Right ventricle myocardium superior (tissue), 1 donor: Measurements from ENCODE around the gene COPZ2. TPM values are rescaled to one million over a fixed set of nuclear protein-coding genes. Genes with fewer than 3 reads are reported as not detected.
"Not testable (repeated sequence)": the region's sequence is repeated elsewhere in the genome, so short reads cannot be mapped to it uniquely, and the experiment has no call there.

Source experiments
- ATAC-seq: fragments of 200-7000 bp; cut with Tn5 transposase; one replicate; pipeline ENCODE4 v1.9.1; 2020; ENCODE audit warnings: mild to moderate bottlenecking; ENCODE audit not compliant: poor library complexity
- DNase-seq: peaks from one replicate; pipeline ENCODE4 v3.0.0-alpha.2; 2020
- intact Hi-C: fragments of 100-400 bp; cut with DNase I; formaldehyde crosslinking; loops from one replicate; pipeline ENCODE4 v1.11.2; 2022
- total RNA-seq: library from RNA; stranded (reverse); fragmentation: NEBNext Ultra II Directional; extraction: Animal tissue kit (Norgen Biotek cat#: 25700); gene quantifications from one replicate; pipeline ENCODE4 v1.2.1, GENCODE V29; 2021
- donor health status: DM: no; HTN: yes; CAD: no; lungs with severe emphysema.

Gene COPZ2
- total RNA-seq, 1 donor from 2014 or later = 49.2 TPM

DNA sequence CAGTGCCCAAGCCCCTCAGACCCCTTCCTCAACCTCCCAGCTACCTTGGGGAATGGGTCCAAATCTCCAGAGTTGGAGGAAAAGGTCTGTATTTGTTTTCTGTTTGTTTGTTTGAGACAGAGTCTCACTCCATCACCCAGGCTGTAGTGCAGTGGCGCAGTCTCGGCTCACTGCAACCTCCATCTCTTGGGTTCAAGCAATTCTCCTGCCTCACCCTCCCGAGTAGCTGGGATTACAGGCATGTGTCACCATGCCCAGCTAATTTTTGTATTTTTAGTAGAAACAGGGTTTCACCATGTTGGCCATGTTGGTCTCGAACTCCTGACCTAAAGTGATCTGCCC lies 19.8 kb downstream of the COPZ2 start:
- ATAC-seq = not testable (repeated sequence)
- intact Hi-C loops = loop anchor here (2.0 kb wide), 2 partner anchors 39 to 69 kb away; no protein-coding TSS in a partner anchor

DNA sequence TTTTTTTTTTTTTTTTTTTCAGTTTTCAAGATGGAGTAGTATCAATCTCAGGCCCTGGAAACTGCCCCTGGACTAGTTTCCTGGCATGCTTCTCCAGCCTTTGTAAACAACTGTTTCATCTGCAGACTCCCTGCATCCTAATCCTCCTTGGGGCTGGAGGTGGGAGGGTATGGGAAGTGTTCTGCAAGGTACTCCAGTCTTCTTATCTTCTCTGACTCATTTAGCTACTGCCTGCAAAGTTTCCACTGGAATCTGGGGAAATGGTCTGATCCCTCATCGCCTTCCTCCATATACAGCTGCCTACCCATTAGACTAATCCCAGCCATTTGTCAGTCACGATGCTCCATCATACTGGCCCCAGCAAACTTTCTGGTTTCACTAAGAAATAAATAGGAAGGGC lies 21.5 kb downstream of the COPZ2 start:
- no peak for DNase-seq
- ATAC-seq = no peak
- intact Hi-C loops = loop anchor here (2.0 kb wide), 1 partner anchor 37 kb away; no protein-coding TSS in a partner anchor

More for the DNA sequence above, 19.8 kb downstream of the COPZ2 start:
- not testable (repeated sequence) for DNase-seq

DNA sequence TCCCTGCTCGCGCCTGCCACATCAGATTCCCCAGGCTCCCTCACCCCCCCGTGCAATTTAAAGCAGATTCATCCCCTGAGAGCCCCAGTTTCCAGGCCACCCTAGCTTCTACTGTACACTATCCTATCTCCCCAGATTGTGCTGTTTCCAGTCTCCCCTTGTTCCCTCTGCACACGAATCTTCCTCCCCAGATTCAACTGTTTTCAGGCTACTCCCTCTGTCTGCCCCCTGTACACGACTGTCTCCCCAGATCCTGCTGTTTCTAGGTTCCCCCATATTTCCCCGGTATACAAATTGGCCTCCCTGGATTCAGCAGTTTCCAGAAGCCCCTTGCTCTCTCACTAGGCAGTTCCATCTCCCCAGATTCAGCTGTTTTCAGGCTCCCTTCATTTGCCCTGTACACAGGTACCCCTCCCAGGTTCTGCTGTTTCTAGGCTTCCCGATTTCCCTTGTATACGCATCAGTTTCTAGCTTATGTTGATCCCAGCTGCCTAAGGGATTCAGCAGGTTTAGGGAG lies 22.9 kb downstream of the COPZ2 start:
- intact Hi-C loops = no loop called here
- DNase-seq = no peak
- no peak for ATAC-seq

DNA sequence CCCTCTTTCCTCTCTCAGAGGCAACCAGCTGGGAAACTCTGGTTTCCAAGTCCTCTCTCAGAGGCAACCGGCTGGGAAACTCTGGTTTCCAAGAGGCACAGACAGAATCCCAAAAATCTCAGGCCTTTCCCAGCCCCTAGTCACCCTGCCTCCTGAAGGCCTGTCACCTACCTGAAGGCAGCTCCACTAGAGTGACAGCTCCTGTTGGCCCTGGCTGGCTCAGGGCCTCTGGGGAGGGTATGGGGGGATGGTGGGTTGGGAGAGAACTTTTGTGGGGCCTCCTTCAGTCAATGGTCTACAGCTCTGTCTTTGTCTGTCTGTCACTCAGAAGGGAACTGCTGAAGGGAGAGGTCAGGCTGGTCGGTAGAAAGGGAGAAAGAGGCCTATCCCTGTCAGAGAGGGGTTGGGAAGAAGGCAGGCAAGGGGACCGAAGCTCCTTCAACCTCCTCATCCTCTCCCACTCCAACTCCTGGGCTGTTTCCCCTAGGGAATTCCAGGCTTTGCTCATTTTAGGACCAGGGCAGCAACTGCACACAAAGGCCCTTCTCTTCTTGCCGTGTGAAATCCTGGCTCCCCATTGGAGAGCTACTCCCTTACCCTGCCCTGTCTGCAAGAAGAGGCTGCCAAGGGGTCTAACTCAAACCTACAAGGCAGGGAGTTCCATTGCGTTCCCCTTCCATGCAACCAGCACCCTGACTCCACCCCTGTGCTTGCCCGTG lies 23.6 kb downstream of the COPZ2 start:
- no peak for DNase-seq
- intact Hi-C loops = no loop called here
- no peak for ATAC-seq

DNA sequence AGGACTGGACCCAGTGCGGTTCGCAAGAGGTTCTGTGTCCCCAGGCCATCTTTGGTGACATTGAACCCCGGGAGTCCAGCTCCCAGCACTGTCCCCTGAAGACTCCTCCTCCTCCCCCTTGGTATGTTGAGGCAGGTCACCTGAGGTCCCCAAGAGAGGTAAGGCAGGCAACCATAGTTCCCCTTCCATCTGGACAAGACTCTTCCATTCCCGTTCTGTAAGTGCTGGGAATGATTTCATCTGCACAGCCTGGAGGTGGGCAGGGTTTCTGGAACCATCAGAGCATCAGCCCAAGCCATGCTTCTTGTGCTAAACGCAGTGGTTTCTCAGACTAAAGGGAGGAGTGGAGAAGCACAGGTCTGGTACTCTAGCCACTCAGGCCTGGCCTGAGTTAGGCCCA lies 24.9 kb downstream of the COPZ2 start:
- no peak for DNase-seq
- intact Hi-C loops = no loop called here
- ATAC-seq = no peak

DNA sequence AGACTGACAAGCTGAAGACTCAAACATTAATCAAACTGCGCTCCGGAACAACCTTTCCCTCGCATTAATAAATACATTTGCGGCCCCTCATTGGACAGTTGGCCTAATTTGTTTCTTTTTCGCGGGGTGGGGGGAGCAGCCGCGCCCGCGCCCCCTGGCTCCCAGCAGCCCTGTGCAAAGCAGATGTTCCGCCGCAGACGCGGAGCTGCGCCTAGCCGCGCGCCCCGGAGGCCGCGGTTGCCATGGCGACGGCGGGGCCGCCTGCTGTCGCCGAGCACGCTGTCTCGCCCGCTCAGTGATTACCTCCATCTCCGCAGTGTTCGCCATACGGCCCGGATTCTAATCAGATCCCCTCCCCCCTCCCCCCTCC lies 25.5 kb downstream of the COPZ2 start:
- DNase-seq (peak; percentile 64), ATAC-seq (peak; percentile 52)
- intact Hi-C loops = no loop called here

DNA sequence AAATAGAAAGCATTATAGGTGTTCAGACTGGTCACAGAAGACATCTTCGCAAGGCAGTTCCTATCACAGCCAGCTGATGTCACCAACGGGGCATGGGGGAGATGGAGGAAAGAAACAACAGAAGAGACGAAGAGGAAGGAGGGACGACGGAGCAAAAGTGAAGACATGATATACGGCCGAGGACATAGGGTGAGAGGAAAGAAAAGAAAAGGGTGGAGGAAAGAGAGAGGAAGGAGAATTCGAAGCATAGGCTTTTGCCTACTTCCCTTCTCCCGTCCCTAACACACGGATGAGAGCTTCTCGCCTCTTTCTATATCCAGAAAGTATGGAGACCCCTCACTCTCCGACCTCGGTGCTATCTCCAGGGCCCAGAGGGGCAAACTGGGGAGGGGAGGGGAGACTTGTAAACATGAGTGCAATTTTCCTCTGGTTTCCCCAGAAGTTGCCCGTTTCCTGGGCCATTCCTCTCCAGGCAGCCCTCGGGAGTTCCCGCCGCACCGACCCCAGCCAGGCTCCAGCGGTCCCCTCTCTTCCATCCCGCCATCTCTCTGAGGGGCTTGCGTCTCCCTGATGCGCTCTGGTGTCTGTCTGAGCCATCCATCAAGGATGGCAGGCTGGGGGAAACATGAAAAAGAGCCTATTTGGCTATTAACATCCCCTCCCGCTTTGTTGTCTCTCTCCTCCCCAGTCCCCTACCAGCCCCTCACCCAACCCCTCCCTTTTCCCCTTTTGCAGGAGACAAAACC lies 26.0 kb downstream of the COPZ2 start:
- ATAC-seq = peak; percentile 58
- DNase-seq = no peak
- intact Hi-C loops = no loop called here

DNA sequence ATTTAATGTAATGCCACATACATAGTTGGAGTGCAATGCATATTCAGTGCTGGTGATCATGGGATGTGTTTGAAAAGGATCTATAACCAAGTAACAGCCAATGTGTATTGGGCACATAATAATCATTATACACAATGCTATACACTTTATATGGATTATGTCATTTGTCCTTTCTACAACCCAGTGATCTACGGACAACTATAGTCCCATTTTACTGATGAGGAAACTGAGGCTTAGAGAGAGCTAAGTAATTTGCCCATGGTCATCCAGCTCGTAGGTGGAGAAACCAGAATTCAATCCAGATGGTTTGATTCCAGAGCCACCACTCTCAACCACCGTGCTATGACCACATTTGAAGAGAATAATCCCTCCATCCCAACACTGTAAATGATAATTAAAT lies 27.4 kb downstream of the COPZ2 start:
- ATAC-seq (no peak), DNase-seq (no peak)
- intact Hi-C loops = no loop called here

DNA sequence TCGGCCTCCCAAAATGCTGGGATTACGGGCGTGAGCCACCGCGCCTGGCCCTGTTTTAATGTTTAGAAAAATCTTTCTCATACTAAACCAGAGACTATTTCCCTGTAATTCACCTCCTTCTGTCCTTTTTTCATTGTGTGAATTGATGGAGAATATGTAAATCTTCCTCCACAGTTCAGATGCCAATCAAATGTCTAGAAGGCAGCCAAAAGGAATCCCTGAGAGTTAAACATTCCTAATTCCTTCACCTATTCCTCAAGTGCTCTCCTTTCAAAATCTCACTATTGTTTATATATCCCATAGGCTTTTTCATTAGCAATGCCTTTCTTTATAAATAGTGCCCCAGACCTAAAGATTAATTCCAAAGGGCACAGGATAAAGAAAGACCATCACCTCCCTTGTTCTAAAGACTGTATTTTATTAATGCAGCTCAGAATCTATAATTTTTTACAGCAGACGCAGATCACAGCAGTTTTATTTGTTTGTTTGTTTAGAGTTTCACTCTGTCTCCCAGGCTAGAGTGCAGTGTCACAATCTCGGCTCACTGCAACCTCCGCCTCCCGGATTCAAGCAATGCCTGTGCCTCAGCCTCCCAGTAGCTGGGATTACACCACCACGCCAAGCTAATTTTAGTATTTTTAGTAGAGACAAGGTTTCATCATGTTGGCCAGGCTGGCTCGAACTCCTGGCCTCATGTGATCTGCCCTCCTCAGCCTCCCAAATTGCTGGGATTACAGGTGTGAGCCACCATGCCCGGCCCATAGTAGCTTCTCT lies 30.5 kb downstream of the COPZ2 start:
- no peak for ATAC-seq
- no peak for DNase-seq
- intact Hi-C loops = no loop called here

DNA sequence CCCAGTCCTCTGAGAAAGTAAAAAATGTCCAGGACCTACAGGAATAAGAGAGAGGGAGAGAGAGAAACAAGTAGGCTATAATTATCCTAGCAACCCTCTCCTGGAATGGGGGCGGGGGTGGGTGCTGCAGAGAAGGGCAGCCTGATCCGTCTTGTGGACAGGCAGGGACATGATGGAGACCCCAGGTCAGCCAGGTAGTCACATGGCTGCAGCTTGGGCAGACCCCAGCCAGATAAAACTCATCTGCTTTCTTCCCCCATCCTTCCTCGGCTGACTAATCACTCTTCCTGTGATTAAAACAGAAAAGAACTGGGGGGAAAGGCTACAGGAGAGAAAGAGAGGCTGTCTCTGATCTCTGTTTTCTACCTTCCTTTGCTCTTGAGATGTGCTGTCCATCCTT lies 32.6 kb downstream of the COPZ2 start:
- ATAC-seq (no peak), DNase-seq (no peak)
- intact Hi-C loops = no loop called here

DNA sequence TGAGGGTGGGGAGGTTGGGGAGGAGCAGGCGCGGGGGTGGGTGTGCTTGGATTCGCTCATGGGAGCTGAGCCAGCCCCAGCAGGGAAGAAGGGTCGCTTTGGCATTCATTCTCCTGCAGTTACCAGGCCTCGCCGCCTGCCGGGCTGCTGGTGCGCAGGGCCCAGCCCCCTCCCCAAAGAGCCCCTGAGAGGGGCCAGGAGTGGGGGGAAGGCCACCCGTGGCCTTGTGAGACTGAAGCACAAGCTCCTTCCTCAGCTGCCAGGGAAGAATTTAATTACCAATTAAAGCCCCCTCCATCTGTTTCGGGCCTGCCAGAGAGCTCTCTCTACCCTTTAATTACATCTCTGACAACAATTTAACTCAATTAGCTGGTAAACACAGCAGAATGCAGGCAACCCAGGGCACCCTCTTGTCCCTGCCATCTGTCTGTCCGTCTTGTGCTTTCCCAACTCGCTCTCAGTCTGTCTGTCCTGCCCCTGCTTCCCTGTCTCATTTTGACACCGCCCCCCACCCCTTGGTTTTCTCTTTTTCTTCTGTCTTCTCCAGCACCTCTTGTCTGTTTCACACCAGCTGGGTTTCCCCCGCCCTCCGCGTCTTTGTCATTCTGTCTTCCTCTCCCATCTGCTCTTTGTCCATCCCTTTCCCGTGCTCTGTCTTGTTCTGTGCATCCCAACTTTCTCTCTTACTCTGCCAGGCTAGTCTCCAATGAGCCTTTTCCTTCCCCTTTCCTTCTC lies 34.0 kb downstream of the COPZ2 start:
- DNase-seq = no peak
- ATAC-seq = no peak
- intact Hi-C loops = no loop called here

DNA sequence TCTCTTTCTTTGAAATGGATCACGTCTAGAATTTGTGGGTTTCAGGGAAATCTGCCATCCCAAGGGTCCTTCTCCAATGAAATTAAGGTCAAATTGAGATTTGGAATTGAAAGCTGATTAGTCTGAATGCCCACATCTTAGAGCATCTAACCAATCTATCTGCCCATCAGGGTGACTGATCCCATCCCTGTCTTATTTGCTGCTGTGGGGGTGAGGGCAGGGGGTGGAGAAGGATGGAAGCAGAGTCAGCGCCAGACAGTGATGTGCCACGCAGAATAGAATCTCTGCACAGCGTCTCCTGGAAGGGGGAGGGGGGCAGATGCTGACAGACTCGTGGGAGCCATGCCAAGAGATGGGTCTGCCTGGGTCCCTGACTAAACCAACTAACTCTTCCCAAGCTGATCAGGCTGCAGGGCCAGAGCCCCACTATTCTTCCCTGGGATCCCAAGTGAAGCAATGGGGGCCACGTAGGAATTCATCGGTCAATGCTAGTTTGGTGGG lies 34.6 kb downstream of the COPZ2 start:
- DNase-seq (no peak), ATAC-seq (no peak)
- intact Hi-C loops = no loop called here

DNA sequence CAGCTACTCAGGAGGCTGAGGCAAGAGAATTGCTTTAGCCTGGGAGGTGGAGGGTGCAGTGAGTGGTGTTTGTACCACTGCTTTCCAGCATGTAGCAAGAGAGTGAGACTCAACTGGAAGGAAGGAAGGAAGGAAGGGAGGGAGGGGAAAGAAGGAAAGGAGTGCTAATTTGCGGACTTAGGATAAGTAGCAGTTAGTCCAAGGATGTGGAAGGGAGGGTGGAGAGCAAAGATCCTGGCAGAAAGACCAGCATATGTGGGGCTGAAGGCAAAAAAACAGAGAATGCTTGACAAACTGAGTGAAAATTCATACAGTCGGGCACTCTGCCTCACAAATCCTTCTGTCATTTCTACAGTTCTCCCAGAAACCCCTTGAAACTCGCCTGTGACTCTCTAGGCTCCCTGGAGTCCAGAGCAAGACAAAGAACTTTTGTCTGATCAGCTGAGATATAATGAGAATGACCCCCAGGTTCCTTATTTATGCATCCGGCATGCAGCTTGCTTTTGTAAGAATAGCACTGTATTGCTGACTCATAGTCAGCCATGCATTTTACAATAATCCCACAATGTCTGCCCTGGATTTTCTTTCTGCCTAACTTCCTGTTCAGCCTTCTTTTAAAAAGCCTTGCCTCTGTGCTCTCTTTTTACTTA lies 35.2 kb downstream of the COPZ2 start:
- intact Hi-C loops = no loop called here
- DNase-seq = no peak
- peak; percentile 69 for ATAC-seq

DNA sequence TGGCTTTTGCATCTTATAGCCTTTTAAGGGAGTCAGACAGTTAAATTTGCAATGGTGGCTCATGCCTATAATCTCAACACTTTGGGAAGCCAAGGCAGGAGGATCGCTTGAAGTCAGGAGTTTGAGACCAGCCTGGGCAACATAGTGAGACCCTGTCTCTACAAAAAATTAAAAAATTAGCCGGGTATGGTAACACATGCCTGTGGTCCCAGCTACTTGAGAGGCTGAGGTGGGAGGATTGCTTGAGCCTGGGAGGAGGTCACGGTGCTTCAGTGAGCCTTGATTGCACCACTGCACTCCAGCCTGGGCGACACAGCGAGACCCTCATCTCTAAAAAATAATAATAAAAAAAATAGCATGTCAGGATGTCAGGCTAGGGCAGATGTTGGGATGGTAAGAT lies 35.9 kb downstream of the COPZ2 start:
- ATAC-seq, DNase-seq, intact Hi-C loops: not testable (repeated sequence)

DNA sequence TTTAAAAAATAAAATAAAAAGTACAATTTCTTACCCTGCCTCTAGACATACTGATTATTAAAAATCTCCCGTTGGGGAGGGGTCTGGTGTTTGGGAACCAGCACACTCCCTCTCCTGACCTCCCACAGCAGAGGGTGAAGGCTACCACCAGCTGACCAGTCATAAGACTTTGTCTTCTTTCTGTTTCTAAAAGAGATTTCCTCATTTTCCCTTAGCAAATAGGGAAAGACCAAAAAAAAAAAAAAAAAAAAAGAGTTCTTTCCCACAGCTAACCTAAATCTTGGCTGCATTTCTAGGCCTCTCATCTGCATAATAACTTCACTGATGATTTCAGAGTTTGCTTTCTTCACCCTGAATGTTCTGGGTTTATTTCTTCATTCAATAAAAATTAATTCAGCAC lies 36.4 kb downstream of the COPZ2 start:
- DNase-seq (no peak), ATAC-seq (peak; percentile 33)
- intact Hi-C loops = no loop called here

DNA sequence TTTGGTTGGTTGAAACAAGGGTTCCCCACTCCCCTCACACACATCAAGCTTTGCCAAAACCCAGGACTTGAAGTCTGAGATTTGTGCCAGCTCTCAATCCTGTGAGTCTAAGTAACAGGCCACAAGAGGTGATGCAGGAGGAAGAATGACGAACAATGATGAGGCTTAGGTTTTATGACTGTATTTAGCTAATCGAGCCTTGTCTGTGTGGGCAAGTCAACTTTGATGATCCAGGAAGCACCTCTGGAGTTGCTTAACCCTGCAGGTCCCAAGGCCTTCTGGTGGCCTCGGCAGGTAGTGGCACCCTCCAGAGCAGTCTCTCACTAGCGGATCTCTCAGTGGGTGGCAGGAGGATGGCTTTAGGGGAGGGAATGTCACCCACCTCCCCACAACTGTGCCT lies 38.0 kb downstream of the COPZ2 start:
- no peak for DNase-seq
- ATAC-seq = no peak
- intact Hi-C loops = no loop called here

DNA sequence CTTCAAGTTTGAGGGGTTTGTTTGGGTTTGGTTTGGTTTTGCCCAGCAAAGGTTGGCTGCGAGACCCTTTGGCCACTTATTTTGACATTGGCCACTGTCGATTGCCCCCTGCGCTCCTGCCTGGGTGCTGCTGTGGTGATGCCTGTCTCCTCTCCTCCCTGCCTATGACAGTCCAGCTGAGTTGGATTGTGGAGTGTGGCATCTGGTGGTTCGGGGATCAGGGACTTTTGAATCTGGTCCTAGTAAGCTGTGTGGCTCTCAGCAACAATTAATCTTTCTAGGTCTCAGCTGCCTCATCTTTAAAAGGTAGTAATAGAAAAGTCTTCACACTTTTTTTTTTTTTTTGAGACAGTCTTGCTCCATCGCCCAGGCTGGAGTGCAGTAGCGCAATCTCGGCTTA lies 39.6 kb downstream of the COPZ2 start:
- intact Hi-C loops = no loop called here
- DNase-seq (no peak), ATAC-seq (no peak)

DNA sequence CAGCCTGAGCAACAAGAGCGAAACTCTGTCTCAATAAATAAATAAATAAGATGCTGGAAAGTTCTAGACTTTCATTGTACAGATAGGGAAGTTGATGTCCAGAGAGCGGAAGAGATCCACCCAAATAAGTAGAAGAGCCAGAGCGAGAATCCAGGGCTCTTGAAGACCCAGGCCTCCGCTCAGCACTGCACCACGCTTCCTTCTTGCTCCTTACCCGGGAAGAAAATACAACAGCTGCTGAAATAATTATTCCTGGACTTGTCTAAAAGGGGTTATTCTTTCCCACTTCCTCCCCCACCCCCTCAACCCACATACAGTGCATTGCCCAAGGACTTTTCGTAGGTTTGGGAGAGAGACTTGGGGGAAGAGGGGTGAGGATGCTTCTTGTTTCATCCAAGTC lies 40.0 kb downstream of the COPZ2 start:
- DNase-seq (no peak), ATAC-seq (no peak)
- intact Hi-C loops = no loop called here
